GM18909 (cell line): ENCODE data around the gene TH.

ENCODE experiments used
- ATAC-seq: cut with Tn5 transposase; IDR thresholded peaks from one replicate; pipeline ENCODE4 v1.9.1; 2021; ENCODE audit warnings: mild to moderate bottlenecking; ENCODE audit not compliant: unreplicated experiment, poor library complexity

Gene TH

DNA sequence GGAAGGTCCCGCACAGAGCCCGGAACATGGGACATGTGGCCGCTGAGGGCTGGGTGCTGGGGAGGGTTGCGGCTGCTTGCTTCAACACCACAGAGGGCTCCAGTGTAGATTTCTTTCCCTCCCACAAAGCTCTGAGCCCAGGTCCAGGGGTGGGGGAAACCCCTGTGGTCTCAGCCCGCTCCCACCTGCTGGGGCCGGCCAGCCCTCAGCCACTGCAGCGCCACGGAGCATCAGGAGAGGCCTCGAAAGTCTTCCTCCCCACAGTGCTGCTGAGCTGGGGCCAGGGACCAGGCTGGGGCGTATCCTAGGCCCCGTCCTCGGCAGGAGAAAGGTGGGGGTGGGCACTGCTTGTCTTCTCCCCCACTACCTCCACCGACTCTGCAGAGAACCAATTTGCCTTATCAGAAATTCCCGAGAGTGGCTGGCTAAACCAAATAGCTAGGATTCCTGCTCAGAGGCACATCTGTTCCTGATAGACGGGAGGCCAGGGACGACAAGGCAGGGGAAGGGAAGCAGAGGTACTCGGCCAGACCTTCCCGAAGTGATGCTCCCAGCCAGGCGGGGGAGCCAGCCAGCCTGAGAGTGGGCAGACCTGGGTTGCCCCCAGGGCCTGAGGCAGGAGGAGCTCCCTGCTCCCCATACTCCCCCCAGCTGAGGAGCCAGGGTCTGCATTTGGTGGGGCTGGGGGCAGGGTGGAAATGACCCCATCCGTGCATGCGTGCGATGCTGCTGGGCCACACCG, 51.1 kb downstream of the TH start:
- no peak for ATAC-seq

DNA sequence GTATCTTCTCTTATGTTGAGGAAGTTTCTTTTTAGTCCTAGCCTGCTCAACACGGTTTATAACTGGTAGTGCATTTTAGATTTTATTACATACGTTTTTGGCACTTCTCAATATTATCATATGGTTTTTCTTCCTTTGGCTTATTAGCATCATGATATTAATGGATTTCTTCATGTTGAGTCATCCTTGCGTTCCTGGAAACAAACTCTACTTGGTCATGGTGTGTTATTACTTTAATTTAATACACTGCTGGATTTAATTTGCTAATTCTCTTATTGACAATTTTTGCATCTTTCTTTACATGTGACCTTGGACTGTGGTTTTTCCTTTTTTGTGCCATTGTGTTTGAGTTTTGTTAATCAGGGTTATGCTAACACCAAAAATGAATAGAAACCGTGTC, 52.9 kb downstream of the TH start:
- ATAC-seq = no peak

DNA sequence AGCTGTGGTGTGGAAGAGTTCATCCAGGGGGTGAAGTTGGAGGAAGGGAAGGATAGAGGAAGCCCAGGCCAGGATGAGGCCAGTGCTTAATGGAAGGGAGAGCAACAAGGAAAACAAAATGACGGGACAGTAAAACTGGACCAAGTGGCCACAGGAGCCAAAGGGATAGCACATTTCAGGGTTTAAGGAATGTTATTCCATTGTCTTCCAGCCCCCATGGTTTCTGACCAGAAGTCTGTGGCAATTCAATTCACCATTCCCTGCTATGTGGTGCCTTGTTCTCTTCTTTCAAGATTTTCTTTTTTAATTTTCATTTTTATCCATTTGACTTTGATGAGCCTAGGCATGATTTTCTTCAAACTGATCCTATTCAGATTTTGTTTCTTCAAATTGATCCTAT, 54.9 kb downstream of the TH start:
- no peak for ATAC-seq

DNA sequence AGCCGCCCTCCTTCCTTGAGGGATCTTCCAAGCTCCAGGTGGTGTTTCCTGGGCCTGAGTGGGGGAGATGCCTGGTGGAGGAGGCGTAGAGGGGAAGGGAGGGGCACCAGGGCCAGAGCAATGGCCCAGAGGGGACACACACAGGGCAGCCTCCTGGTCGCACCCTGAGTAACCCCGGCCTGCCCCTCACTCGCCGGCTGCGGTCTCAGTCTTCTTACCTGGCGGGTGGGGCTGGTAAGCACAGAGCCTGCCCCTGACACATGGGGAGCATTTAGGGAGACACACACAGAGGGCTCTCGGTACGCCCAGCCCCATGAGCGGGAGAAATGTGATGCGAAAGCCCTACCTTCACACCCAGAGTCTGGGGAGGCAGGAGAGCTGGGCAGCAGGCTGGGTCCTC, 56.3 kb downstream of the TH start:
- ATAC-seq = no peak

DNA sequence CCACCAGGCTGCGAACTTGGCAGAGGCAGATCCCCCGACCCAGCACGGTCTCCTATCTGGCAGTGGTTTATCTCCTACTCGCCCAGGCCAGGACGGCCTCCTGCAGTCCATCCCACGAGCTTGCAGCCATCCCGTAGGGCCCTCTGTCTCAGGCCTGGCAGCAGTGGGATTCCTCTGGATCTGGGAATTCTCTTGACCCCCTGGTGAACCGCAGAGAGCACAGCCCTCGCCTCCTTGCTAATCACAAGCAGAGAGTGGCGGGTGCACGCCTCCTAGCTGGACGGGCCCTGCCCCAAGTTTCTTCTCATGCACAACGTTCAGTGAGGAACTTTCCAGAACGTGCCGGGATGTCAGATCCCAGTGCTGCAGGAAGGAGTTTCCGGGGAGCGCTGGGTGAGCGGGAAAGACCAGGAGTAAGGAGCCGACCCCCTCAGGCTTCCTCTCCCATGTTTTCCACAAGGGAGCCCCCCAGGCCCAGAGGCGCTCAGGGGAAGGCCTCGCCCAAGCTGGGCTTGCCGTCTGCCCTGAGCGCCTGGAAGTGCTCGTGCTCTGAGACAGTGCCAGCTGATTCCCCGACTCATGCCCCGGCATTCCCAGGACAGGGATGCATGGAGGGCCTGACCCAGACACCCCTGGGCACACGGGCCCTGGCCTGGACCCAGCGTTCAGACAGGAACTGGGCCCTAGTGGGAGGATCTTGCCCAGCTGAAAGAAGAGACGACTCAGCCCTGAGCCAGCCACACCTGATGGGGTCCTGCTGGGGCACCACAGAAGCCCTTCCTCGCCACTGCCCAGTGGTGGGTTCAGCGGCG, 57.0 kb downstream of the TH start:
- ATAC-seq = no peak
